Esophagus muscularis mucosa (tissue), 4 donors: ENCODE measurements around the gene DPPA5.
"Not testable (repeated sequence)": the region's sequence is repeated elsewhere in the genome, so short reads cannot be mapped to it uniquely, and the experiment has no call there.

Experiments
- EP300 ChIP-seq: sonication (generic); formaldehyde crosslinking; IDR thresholded peaks from one replicate; pipeline ENCODE4 v1.6.1; 2017; ENCODE audit warnings: antibody characterized with exemption
- POLR2A ChIP-seq: fragments of 450-650 bp; IDR thresholded peaks from one replicate; pipeline ENCODE4 v1.6.1; 2017; ENCODE audit warnings: antibody characterized with exemption, moderate library complexity, mild to moderate bottlenecking, low read depth
- TF ChIP-seq, protein P1 (sequence below), 3 experiments: fragments of 200-600 bp in 2 of 3; fragments of 450-650 bp in 1 of 3; sonication (generic) in 2 of 3; IDR thresholded peaks; one replicate each; pipeline ENCODE4 v1.5.1; 2017 to 2019; ENCODE audit warnings: antibody characterized with exemption in 3 of 3, mild to moderate bottlenecking in 2 of 3, moderate library complexity in 1 of 3

- TF ChIP-seq, protein P1, sequence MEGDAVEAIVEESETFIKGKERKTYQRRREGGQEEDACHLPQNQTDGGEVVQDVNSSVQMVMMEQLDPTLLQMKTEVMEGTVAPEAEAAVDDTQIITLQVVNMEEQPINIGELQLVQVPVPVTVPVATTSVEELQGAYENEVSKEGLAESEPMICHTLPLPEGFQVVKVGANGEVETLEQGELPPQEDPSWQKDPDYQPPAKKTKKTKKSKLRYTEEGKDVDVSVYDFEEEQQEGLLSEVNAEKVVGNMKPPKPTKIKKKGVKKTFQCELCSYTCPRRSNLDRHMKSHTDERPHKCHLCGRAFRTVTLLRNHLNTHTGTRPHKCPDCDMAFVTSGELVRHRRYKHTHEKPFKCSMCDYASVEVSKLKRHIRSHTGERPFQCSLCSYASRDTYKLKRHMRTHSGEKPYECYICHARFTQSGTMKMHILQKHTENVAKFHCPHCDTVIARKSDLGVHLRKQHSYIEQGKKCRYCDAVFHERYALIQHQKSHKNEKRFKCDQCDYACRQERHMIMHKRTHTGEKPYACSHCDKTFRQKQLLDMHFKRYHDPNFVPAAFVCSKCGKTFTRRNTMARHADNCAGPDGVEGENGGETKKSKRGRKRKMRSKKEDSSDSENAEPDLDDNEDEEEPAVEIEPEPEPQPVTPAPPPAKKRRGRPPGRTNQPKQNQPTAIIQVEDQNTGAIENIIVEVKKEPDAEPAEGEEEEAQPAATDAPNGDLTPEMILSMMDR (IDR thresholded peaks at IDR 0.05), result not testable (repeated sequence)
- TF ChIP-seq POLR2A, EP300: not testable (repeated sequence)
These were observed 27.5 kb upstream of the DPPA5 start for GRCh38 chr6:73381531-73381930.
